Panc1 (cell line): ENCODE measurements around the gene CCDC78. TPM values are rescaled to one million over a fixed set of nuclear protein-coding genes. Genes with fewer than 3 reads are reported as not detected.

ENCODE experiments used
- ATAC-seq: fragments of 200-7000 bp; cut with Tn5 transposase; 2 replicates; pipeline ENCODE4 v1.9.1; 2020; ENCODE audit warnings: mild to moderate bottlenecking, moderate library complexity
- BruUV-seq: library from RNA; stranded (reverse); fragments of 400-500 nt; replicated peaks from 2 replicates; lab custom pipeline; 2021; lab: Mats Ljungman, UMichigan
- CTCF ChIA-PET: fragments of 300-600 bp; sonication (Branson Sonifier 250); formaldehyde crosslinking; loops from one replicate; lab custom pipeline; 2022; ENCODE audit warnings: antibody characterized with exemption; lab: Charles Lee
- POLR2A ChIA-PET: fragments of 300-600 bp; sonication (Branson Sonifier 250); formaldehyde crosslinking; loops from one replicate; lab custom pipeline; 2022; ENCODE audit warnings: antibody characterized with exemption; lab: Charles Lee
- DNase-seq: peaks from one replicate; pipeline ENCODE4 v3.0.0-alpha.2; 2010; ENCODE audit warnings: low read depth, low spot score
- H3K27ac ChIP-seq: 2 replicates; pipeline ENCODE4 v1.5.1; 2011; ENCODE audit warnings: mild to moderate bottlenecking, low read length, inconsistent platforms
- H3K27me3 ChIP-seq: fragments of 200-500 bp; sonication (Bioruptor generic); 2 replicates; pipeline ENCODE4 v1.6.0; 2014; ENCODE audit warnings: low read length, inconsistent platforms; ENCODE audit not compliant: control insufficient read depth, insufficient read depth
- H3K36me3 ChIP-seq: fragments of 200-500 bp; sonication (Bioruptor generic); 2 replicates; pipeline ENCODE4 v1.5.1; 2014; ENCODE audit warnings: inconsistent platforms, mild to moderate bottlenecking, low read length, moderate library complexity; ENCODE audit not compliant: control insufficient read depth, insufficient read depth
- H3K4me1 ChIP-seq: 2 replicates; pipeline ENCODE4 v1.5.1; 2011; ENCODE audit warnings: inconsistent platforms, mild to moderate bottlenecking, low read length, moderate library complexity; ENCODE audit not compliant: control insufficient read depth, insufficient read depth
- H3K4me3 ChIP-seq, 2 experiments: 2 replicates each; pipeline ENCODE4 v1.5.1; 2011 to 2012; ENCODE audit warnings: low read depth in 2 of 2, low read length in 2 of 2, mild to moderate bottlenecking in 2 of 2, inconsistent platforms in 1 of 2, moderate library complexity in 1 of 2
- H3K9me3 ChIP-seq: fragments of 200-500 bp; sonication (Bioruptor generic); 2 replicates; pipeline ENCODE4 v1.5.1; 2014; ENCODE audit warnings: low read depth, mild to moderate bottlenecking, inconsistent platforms, low read length, moderate library complexity; ENCODE audit not compliant: control insufficient read depth, insufficient read depth
- POLR2AphosphoS5 ChIP-seq: IDR thresholded peaks from 2 replicates; pipeline ENCODE4 v1.6.1; 2012; ENCODE audit warnings: mild to moderate bottlenecking, low read depth, low read length, moderate library complexity
- SIN3A ChIP-seq: IDR thresholded peaks from 2 replicates; pipeline ENCODE4 v1.6.1; 2012; ENCODE audit warnings: low read depth, mild to moderate bottlenecking, low read length, moderate library complexity, borderline replicate concordance; ENCODE audit not compliant: insufficient read depth
- TCF7L2 ChIP-seq: IDR thresholded peaks from 2 replicates; pipeline ENCODE4 v1.6.1; 2011; ENCODE audit warnings: mild to moderate bottlenecking, low read depth, low read length, inconsistent platforms
- in situ Hi-C: cut with HindIII; loops from 2 replicates; pipeline ENCODE4 v1.10.0; 2016; ENCODE audit warnings: low sequenced_read_pairs, low pct_unique_long_range_greater_than_20kb
- intact Hi-C: fragments of 100-400 bp; cut with micrococcal nuclease; formaldehyde crosslinking; loops from one replicate; pipeline ENCODE4 v1.10.0; 2022; ENCODE audit not compliant: unreplicated experiment
- total RNA-seq: library from RNA; stranded (reverse); gene quantifications from one replicate; pipeline ENCODE4 v1.2.1, GENCODE V29; 2021; ENCODE audit not compliant: unreplicated experiment
- TF ChIP-seq, protein P1 (sequence below), 2 experiments: IDR thresholded peaks; 2 replicates each; pipeline ENCODE4 v1.6.1; 2011 to 2012; ENCODE audit warnings: low read depth in 2 of 2, control low read depth in 1 of 2, low read length in 1 of 2, mild to moderate bottlenecking in 1 of 2, moderate library complexity in 1 of 2; ENCODE audit not compliant: insufficient read depth in 1 of 2
- TF ChIP-seq, protein P2 (sequence below): fragments of 450-650 bp; IDR thresholded peaks from 2 replicates; pipeline ENCODE4 v1.5.1; 2017; ENCODE audit warnings: mild to moderate bottlenecking

Gene CCDC78
- total RNA-seq, 1 experiment from 2014 or later: 18.2 TPM

GRCh38 chr16:760065-760464 lies 33.8 kb upstream of the CCDC78 start:
- Histone ChIP-seq H3K27me3 (no peaks in the 10 kb centered on the region), H3K27ac (no peak overlapping the region), H3K4me3 (no peak overlapping the region), H3K36me3 (no peaks in the 10 kb centered on the region), H3K4me1 (peaks cover 18% of the 10 kb centered on the region), H3K9me3 (no peaks in the 10 kb centered on the region)
- intact Hi-C loops (no loop called here), in situ Hi-C loops (no loop called here)
- ChIA-PET POLR2A (interaction anchor here (1.1 kb wide), 1 partner anchor 43 kb away, joined by 5 read pairs; no protein-coding TSS in a partner anchor), CTCF (no interaction called here)
- no peak for TF ChIP-seq TCF7L2
- no peak for TF ChIP-seq SIN3A
- TF ChIP-seq, protein P1, sequence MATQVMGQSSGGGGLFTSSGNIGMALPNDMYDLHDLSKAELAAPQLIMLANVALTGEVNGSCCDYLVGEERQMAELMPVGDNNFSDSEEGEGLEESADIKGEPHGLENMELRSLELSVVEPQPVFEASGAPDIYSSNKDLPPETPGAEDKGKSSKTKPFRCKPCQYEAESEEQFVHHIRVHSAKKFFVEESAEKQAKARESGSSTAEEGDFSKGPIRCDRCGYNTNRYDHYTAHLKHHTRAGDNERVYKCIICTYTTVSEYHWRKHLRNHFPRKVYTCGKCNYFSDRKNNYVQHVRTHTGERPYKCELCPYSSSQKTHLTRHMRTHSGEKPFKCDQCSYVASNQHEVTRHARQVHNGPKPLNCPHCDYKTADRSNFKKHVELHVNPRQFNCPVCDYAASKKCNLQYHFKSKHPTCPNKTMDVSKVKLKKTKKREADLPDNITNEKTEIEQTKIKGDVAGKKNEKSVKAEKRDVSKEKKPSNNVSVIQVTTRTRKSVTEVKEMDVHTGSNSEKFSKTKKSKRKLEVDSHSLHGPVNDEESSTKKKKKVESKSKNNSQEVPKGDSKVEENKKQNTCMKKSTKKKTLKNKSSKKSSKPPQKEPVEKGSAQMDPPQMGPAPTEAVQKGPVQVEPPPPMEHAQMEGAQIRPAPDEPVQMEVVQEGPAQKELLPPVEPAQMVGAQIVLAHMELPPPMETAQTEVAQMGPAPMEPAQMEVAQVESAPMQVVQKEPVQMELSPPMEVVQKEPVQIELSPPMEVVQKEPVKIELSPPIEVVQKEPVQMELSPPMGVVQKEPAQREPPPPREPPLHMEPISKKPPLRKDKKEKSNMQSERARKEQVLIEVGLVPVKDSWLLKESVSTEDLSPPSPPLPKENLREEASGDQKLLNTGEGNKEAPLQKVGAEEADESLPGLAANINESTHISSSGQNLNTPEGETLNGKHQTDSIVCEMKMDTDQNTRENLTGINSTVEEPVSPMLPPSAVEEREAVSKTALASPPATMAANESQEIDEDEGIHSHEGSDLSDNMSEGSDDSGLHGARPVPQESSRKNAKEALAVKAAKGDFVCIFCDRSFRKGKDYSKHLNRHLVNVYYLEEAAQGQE (IDR thresholded peaks at IDR 0.05; ENCODE audit: insufficient read depth in 1 of 2, low read depth in 2 of 2, low read length in 1 of 2): no peak
- no TSS peak for BruUV-seq
- DNase-seq: no peak
- 0 out of 2 replicates have a peak, but pooled peaks have one; percentile 5 for ATAC-seq

- ChIA-PET POLR2A (interaction anchor here (0.7 to 1.1 kb wide), 2 partner anchors 33 to 44 kb away, joined by 5 to 6 read pairs; partner anchors contain the start of gene HAGHL), CTCF (no interaction called here)
Measured at GRCh38 chr16:759110-759910, 33.1 kb upstream of the CCDC78 start.

More at GRCh38 chr16:759110-759910, 33.1 kb upstream of the CCDC78 start:
- no peak overlapping the region for H3K4me3 ChIP-seq
- no TSS peak for BruUV-seq
- H3K27me3 ChIP-seq: no peaks in the 10 kb centered on the region
- H3K27ac ChIP-seq: no peak overlapping the region
- TF ChIP-seq SIN3A (no peak), TCF7L2 (no peak), POLR2AphosphoS5 (no peak)
- TF ChIP-seq, protein P2, sequence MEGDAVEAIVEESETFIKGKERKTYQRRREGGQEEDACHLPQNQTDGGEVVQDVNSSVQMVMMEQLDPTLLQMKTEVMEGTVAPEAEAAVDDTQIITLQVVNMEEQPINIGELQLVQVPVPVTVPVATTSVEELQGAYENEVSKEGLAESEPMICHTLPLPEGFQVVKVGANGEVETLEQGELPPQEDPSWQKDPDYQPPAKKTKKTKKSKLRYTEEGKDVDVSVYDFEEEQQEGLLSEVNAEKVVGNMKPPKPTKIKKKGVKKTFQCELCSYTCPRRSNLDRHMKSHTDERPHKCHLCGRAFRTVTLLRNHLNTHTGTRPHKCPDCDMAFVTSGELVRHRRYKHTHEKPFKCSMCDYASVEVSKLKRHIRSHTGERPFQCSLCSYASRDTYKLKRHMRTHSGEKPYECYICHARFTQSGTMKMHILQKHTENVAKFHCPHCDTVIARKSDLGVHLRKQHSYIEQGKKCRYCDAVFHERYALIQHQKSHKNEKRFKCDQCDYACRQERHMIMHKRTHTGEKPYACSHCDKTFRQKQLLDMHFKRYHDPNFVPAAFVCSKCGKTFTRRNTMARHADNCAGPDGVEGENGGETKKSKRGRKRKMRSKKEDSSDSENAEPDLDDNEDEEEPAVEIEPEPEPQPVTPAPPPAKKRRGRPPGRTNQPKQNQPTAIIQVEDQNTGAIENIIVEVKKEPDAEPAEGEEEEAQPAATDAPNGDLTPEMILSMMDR: no peak
- TF ChIP-seq, protein P1 (IDR thresholded peaks at IDR 0.05; ENCODE audit: insufficient read depth in 1 of 2, low read depth in 2 of 2, low read length in 1 of 2): no peak
- no peaks in the 10 kb centered on the region for H3K9me3 ChIP-seq
- no peaks in the 10 kb centered on the region for H3K36me3 ChIP-seq
- intact Hi-C loops: no loop called here
- in situ Hi-C loops: no loop called here
- ATAC-seq (no peak), DNase-seq (no peak)
- H3K4me1 ChIP-seq: peaks cover 18% of the 10 kb centered on the region
